HG02798 (cell line): Measurements from ENCODE around the gene BLOC1S5.

Experiments used
- ATAC-seq: cut with Tn5 transposase; IDR thresholded peaks from one replicate; pipeline ENCODE4 v1.9.1; 2021; ENCODE audit warnings: mild to moderate bottlenecking; ENCODE audit not compliant: unreplicated experiment, poor library complexity

The BLOC1S5 gene, protein sequence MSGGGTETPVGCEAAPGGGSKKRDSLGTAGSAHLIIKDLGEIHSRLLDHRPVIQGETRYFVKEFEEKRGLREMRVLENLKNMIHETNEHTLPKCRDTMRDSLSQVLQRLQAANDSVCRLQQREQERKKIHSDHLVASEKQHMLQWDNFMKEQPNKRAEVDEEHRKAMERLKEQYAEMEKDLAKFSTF

DNA sequence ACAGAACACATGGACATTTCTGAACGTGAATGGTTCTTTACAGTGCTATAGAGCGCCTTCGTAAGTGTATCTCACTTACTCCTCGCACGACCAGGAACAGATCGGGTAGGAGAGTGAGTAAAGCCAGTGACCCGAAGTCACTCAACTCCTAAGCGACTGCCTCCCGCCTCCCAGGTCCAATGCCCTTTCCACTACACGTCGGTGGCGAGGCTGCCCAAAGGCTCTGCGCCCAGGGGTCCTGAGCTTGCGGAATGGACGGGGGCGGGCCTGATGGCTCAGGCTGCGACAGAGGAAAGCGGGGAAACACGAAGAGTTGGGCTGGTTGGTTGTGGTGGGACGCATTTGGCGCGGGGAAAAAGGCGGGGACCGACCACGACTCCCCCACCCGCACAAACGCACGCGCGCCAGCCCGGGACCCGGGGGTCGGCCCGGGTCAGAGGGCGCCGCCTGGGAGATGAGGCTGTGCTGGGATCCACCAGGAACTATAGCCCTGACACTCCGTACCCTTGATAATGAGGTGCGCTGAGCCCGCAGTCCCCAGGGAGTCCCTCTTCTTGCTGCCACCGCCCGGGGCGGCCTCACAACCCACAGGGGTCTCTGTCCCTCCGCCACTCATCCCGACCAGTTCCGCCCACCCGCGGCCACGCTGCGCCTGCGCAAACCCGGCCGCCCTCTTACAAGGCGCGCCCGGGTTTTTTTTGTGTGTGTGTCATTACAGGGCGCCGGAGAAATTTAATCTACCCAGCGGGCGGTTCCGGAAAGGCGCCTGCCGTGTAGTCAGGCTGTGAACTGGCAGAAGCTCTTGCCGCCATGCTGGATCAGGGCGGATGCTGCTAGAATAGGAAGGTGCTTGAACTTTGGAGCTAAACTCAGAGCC lies at the start of gene BLOC1S5:
TSS of gene BLOC1S5 (minus strand) at position 629 of the 877 bp plus-strand sequence. CDS start at position 616, 13 bp downstream.
- peak; percentile 87 for ATAC-seq

DNA sequence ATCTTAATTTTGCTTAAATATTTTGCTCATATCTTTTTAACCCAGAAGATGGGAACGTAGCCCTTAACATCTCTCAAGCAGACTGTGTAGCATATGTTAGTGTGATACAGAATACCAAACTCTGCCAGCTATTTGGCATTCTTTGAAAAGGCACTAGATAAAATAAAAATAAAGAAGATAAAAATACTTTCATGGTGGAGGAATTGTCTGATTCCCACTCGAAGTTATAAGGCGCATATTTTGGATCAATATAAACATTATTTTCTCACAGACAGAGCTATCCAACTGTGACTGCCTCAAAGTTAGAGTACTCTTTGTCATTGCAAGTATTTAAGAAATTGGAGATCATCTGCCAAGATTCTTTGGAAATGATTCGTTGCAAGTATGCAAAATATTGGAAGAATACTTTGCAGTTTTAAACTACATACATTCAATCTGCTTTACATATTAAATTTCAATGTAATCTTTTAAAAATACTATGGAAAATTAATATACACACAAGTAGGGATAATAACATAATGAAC lies 49.0 kb upstream of the BLOC1S5 start:
- no peak for ATAC-seq

DNA sequence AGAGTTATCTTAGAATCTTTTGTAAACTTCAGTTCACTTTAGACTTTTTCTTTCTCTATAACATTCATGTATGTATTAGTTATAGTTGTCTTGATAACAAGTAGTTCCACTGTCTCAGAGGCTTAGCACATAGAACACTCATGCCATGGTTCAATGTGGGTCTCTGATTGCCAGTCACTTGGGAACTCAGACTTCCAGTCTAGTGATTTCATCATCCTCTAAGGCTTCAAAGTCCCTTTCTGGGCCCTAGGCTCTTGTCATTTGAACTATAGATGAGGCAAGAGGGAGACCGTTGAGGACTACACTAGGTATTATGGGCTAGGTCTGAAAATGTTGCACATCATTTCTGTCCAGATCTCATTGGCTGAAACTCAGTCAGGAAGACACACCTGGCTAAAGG lies 46.5 kb upstream of the BLOC1S5 start:
- ATAC-seq, result no peak

DNA sequence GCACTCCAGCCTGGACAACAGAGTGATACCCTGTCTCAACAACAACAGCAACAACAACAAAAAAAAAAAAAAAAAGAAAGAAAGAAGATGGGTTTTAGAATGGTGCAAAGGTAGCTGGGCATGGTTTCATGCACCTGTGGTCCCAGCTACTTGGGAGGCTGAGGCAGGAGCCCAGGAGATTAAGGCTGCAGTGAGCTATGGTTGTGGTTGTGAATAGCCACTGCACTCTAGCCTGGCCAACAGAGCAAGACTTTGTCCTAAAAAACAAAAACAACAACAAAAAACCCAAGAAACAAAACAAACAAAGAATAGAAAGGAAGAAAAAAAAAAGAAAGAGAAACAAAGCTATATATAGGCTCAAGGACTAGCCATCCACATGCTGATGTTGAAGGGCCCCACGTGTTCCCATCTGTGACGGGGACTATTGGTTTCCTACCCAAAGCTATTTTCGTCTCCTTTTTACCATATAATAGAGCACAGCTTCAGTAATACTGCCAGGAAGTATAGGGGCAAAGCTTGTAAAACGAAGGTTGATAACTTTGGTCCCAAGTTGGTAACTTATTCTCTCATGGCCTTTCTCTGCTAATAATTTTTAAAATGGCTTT lies 46.0 kb upstream of the BLOC1S5 start:
- peak; percentile 75 for ATAC-seq

DNA sequence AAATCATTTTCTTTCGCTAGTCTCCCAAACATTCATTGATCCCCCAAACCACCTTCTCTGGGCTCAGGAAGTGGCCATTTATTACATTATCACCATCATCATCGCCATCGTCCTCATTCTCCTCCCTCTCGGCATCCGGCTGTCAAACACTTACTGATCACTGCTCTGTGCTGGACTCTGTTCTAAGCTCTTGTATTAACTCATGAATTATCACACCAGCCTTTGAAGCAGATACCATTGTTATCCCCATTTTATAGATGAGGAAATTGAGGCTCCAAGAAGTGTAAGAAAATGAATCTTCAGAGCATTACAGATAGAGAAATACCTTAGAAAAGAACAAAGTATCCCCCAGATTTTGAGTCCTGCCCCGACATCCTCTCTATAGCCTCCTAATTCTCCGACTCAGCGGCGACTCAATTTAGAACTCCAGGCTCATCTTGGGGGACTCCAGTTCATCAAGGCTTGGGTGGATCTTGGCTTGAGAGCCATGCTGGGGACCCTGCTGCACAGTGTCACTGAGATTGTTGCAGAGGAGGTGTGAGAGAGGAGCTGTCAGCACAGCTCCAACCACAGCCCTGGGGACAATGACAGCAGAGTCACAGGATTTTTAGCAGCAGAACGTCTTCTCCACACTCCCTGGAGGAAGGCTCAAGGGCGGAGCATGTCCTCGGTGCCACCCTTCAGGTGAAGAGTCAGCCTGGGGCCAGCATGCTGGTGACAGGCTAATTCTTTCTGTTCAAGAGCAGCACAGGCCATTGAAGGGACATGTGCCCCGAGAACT lies 44.8 kb upstream of the BLOC1S5 start:
- ATAC-seq, result no peak

DNA sequence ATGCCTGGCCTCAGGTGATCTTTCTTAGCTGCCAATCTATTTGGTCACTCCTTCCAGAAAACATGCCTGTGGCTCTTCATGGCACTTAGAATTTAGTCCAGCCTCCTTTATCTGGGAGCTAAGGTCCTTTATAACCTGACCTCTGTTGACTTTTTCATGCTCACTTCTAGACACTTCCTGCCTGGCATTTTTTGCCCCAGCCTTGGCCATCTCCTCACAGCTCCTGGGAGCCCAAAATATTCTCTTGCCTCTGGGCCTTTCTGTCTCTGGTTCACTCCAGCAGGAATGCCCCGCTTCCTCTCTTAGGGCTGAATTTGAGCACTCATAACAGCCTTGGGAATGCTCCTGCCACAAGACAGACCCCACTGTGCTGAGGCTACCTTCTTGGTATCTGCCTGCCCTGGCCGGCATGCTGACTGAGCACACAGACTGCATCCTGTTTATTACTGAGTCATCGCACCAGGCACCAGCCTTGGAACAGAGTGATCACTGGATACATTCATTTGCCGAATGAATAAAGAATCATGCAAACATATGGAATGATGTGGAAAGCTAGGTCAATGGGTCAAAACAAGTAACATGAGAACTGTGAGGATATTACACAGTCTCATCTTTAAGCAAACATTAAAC lies 44.0 kb upstream of the BLOC1S5 start:
- ATAC-seq, result no peak

DNA sequence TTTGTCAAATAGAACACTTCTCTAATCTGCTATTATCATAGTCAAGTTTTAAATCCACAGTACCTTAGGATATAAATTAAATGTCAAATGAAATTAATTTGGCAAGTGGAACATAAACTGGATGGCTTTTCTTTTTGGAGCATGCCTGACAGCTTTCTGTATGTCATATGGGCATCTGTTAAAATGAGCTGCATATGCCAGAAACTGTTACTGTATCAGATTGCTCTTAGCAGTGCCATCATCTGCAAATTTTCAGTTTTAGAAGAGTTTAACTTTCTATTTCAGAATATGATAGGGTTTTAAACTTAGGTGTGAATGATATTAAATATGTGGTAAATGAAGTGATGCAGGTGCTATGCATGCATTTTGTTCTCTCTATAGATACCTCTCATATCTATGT lies 41.6 kb upstream of the BLOC1S5 start:
- ATAC-seq, result no peak

DNA sequence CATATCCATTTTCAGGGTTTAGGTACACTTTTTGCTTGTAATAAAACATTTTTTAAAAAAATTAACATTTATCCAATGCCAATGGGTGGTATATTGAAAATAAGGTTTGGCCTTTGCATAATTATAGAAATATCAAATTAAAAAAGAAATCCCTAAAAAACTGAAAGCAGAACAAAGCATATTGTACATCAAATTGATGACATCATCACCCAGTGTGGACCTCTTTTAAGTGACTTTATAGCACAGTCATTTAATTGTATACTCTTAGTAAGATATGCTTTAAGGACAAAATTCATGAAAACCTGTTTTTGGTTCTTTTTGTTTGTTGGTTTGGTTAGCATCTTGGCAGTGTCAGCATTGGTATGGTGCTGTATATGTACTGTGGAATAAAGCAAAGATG lies 39.5 kb upstream of the BLOC1S5 start:
- ATAC-seq, result no peak

DNA sequence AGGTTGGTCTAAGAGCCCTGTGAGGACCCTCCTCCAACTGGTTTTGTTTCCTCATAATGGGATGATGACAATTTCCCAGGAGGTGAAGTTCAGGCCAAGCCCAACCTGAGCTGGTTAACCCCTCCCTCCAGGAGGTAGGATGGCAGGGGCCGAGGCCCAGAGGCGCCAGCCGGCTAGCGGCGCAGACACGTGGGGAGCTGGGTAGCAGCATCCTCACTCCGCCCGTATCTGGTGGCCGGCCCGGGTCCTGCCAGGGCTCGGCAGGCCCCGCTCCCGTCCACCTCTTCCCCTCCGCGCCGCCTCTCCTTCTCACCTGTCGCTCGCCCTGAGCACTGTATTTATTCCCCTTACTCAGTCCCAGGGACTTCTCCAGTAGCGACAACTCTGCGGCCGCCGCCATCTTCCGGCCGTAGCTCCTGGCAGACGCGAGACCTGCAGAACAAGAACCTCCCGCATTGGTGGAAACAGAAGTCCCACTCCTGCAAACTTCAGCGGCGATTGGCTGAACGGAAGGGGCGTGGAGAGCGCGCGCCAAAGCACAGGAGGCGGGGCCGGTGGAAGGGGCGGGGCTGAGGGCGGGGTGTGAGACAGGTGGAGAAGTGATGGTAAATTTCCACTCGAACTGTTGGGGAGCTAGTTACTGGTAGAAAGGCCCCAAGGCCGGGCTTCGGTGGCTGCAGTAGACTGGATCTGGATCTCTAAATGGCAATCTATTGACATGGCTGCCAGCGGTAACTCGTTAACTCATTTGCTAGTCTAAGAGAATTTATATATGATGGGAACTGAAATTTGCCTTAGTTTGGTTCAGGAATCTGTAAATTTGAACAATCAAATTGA lies 38.2 kb upstream of the BLOC1S5 start, which contains the start of gene EEF1E1:
TSS of gene EEF1E1 (minus strand) at position 427 of the 837 bp plus-strand sequence. CDS start at position 400, 27 bp downstream.
- ATAC-seq, result peak; percentile 99

DNA sequence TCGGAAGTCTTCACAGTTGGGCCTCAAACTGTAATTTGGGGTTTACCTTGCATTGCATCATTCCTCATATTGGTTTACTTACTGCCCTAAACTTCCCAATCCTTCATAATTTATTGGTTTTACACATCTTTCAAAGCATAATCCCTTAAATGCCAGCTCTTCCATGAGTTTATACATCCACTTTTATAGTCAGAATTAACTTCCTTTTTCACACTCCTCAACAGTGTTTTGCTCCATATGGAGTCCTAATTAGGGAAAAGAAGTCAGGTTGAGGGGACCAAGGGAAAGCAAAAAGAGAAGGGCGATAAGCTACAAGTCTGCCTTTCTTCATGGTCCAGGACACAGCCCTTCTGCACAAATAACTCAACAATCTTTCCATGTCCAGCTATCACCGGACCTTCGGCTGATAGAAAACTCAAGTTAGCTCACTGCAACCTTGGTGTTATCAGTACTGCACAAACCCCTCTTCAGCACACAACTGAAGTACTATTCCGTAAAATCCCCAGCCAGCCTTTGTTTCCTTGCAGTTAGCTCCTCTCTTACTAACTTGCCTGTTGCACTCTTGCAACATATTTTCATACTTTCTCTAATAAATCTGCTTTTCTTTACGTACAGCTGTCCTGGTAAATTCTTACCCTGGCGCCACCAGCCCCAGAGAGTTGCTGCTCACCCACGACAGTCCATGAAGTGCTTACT lies 36.1 kb upstream of the BLOC1S5 start:
- no peak for ATAC-seq

DNA sequence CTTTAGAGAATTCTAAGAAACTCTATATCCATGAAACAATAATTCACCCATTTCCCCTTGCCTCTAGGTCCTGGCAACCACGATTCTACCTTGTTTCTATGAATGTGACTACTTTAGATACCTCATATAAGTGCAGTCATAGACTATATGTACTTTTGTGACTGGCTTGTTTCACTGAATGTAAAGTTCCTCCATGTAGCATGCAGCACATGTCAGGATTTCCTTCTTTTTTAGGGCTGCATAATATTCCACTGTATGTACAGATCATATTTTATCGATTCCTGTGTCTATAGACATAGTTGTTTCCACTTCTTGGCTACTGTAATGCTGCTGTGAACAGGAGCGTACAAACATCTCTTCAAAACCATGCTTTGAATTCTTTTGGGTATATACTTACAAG lies 26.5 kb upstream of the BLOC1S5 start:
- ATAC-seq, result no peak

DNA sequence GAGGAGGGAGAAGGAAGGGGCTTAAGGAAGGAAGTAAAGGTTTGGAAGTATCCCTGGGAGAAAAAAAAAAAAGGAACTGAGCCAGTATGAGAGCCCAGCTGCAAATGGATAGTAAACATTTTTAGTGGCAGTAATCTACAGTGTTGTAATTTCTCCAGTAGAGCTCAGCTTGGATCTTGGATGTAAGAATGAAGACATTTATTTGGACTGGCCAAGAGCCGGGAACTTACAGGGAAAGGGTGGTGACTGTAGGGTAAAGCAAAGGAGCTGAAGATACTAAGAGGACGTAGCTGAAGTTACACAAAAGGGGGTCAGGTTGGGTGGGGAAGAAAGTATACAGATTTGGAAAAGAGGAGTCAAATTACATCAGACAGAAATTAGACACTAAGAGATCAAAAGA lies 24.7 kb upstream of the BLOC1S5 start:
- ATAC-seq, result no peak

DNA sequence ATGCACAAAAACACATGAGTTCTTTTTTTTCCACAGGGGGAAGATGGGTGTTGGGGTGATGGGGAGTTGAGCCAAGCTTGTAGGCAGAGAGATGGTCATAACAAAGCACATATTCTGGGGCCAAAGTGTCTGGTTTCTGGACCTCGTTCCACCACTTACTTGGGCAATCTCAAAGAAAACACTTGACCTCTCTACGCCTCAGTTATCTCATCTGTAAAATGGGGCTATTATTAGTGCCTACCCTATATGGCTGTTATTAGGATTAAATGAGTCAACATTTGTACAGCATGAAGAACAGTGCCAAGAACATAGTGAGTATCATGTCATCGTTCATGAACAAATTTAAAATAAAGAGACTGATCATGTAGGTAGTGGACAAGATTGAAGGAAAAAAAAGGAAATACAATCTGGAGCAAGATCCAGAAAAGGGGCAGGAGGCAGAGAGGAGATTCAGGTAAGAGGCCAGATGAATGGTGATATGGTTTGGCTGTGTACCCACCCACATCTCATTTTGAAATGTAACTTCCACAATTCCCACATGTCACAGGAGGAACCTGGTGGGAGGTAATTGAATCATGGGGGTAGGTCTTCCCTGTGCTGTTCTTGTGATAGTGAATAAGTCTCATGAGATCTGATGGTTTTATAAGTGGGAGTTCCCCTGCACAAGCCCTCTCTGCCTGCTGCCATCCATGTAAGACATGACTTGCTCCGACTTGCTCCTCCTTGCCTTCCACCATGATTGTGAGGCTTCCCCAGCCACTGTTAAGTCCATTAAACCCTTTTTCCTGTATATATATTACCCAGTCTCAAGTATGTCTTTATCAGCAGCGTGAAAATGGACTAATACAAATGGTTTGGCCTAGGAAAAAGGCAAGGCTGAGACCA lies 23.9 kb upstream of the BLOC1S5 start:
- no peak for ATAC-seq

DNA sequence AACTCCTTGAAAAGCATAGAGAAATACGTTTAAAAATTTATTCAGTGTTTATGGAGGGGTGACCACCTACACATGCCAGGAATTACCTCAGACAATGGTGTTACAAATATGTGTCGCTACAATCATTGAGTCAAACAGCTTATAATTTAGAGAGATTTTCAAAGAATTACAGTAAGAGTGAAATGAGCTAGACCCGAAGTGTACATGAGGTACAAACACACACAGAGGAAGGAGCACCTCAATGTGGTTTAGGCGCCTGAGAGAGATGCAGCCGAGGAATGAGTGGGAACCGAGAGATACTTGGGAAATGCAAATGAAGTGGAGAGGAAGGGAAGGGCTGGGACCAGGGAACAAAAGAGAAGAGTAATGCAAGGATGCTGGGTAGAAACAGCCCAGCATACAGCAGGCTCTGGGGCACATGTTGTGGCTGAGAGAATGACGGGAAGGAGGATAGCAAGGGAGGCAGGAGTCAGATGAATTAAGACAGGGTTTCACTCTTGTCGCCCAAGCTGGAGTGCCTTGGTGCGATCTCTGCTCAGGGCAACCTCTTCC lies 22.6 kb upstream of the BLOC1S5 start:
- no peak for ATAC-seq

DNA sequence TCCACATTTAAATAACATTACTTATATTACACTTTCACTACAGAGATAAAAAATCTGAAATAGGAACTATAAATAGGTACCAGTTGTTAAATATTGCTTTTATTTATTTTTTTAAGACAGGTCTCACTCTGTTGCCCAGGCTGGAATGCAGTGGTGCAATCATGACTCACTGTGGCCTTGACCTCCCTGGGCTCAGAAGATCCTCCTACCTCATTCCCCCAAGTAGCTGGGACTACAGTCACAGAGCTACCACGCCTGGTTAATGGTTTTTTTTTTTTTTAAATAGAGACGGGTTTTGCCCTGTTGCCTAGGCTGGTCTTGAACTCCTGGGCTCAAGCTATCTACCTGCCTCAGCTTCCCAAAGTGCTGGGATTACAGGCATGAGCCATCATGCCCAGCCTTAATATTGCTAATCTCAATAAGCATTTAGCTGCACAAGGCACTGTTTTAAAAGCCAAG lies 20.9 kb upstream of the BLOC1S5 start:
- ATAC-seq, result no peak

DNA sequence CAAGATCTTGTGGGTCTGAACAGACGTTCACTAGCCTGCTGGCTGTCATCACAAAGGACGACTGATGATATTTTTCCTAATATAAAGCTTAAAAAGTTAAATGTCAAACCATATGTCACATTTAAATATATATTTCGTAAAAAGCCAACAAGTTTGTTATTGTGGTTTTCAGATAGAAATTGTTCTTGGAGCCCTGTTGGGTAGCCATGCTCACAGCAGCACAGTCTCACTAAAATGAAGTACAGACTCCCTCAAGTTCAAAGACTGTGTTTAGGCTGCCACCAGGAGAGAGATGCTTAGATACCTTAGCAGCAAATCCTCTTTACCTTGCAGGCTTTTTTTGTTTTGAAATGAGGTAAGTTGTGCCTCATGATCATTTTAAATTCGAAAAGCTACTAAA lies 20.4 kb upstream of the BLOC1S5 start:
- ATAC-seq, result no peak
